Spleen (tissue), 11 donors: ENCODE measurements around the gene OR8A1. TPM values are rescaled to one million over a fixed set of nuclear protein-coding genes. Genes with fewer than 3 reads are reported as not detected.

Source experiments
- DNase-seq: peaks from one replicate; pipeline ENCODE4 v3.0.0-alpha.2; 2020
- H3K27ac ChIP-seq, 8 donors: fragments of 200-600 bp; sonication (generic) in 7 of 8; 1 replicate in 4 of 8; 2 replicates in 4 of 8; pipeline versions ENCODE4 v1.5.0 to v1.8.0; 2016 to 2021; ENCODE audit warnings: inconsistent platforms in 4 of 8, mild to moderate bottlenecking in 4 of 8, moderate library complexity in 1 of 8
- H3K27me3 ChIP-seq, 7 donors: fragments of 200-600 bp; sonication (generic) in 6 of 7; replicated peaks in 1 of 7; 1 replicate in 4 of 7; 2 replicates in 3 of 7; pipeline versions ENCODE4 v1.5.0 to v1.8.0; 2016 to 2021; ENCODE audit warnings: inconsistent platforms in 3 of 7, mild to moderate bottlenecking in 1 of 7
- H3K36me3 ChIP-seq, 6 donors: fragments of 200-600 bp; sonication (generic) in 5 of 6; 1 replicate in 4 of 6; 2 replicates in 2 of 6; pipeline versions ENCODE4 v1.5.0 to v1.8.0; 2016 to 2021; ENCODE audit warnings: inconsistent platforms in 2 of 6
- H3K4me1 ChIP-seq, 6 donors: fragments of 200-600 bp; sonication (generic) in 5 of 6; 1 replicate in 3 of 6; 2 replicates in 3 of 6; pipeline versions ENCODE4 v1.5.0 to v1.8.0; 2016 to 2021; ENCODE audit warnings: inconsistent platforms in 3 of 6
- H3K4me3 ChIP-seq, 8 donors: fragments of 200-600 bp; sonication (generic) in 7 of 8; 1 replicate in 4 of 8; 2 replicates in 4 of 8; pipeline versions ENCODE4 v1.5.0 to v1.8.0; 2016 to 2021; ENCODE audit warnings: inconsistent platforms in 4 of 8, mild to moderate bottlenecking in 4 of 8, moderate library complexity in 2 of 8
- H3K9me3 ChIP-seq, 8 donors: fragments of 200-600 bp; sonication (generic) in 7 of 8; 1 replicate in 4 of 8; 2 replicates in 4 of 8; pipeline versions ENCODE4 v1.5.0 to v1.8.0; 2016 to 2021; ENCODE audit warnings: inconsistent platforms in 4 of 8
- CTCF ChIP-seq, 11 experiments: fragments of 200-600 bp in 7 of 11; fragments of 450-650 bp in 4 of 11; sonication (generic) in 4 of 11; IDR thresholded peaks in 8 of 11; conservative IDR thresholded peaks in 3 of 11; 1 replicate in 7 of 11; 2 replicates in 4 of 11; pipeline versions ENCODE4 v1.4.0 to v1.8.0; 2016 to 2021; ENCODE audit warnings: antibody characterized with exemption in 11 of 11, inconsistent platforms in 4 of 11, mild to moderate bottlenecking in 1 of 11
- POLR2A ChIP-seq, 3 donors: fragments of 450-650 bp; IDR thresholded peaks; one replicate each; pipeline ENCODE4 v1.5.1; 2017; ENCODE audit warnings: antibody characterized with exemption in 3 of 3, mild to moderate bottlenecking in 1 of 3
- POLR2AphosphoS5 ChIP-seq, 3 donors: sonication (generic); formaldehyde crosslinking; IDR thresholded peaks; one replicate each; pipeline ENCODE4 v1.5.1; 2017; ENCODE audit warnings: antibody characterized with exemption in 3 of 3
- WGBS, 5 donors: extraction: QIAGEN DNeasy Blood & Tissue Kit in 3 of 5; methylation state at CpG; one replicate each; pipeline versions ENCODE4 v1.1.5 to v1.1.7; 2013 to 2018; 5-methylcytosine and 5-hydroxymethylcytosine counted together
- intact Hi-C: fragments of 100-400 bp; cut with DNase I; formaldehyde crosslinking; loops from one replicate; pipeline ENCODE4 v1.15.0; 2023; ENCODE audit warnings: low total_unique reads
- polyA plus RNA-seq, 3 donors: library from polyadenylated mRNA; stranded (reverse); fragments of 200-250 nt; gene quantifications; one replicate each; pipeline ENCODE4 v1.2.1, GENCODE V29; 2013
- total RNA-seq, 7 donors: library from RNA; depleted of rRNA in 3 of 7; stranded (reverse); fragments of >200 nt in 3 of 7; fragmentation: NEBNext Ultra II Directional in 4 of 7; extraction: Animal tissue kit (Norgen Biotek cat#: 25700) in 4 of 7; gene quantifications; one replicate each; pipeline versions ENCODE4 v1.1.0 to v1.2.1, GENCODE V29; 2016 to 2021
- donor health status: healthy with polysubstance abuse.
- donor health status: DM: no; HTN: no; CAD: no; lungs with moderate emphysema.
- donor health status: DM: no; HTN: no; CAD: no.
- donor health status: Bipolar disorder and iron deficiency.
- donor health status: healthy.
- donor health status: DM: no; HTN: no; CAD: no.
- donor health status: DM: yes; HTN: yes; CAD: no.

Gene OR8A1
- total and polyA plus RNA-seq, 10 donors: not detected

- Histone ChIP-seq H3K27ac (no peak overlapping the region), H3K4me1 (no peaks in the 10 kb centered on the region), H3K9me3 (no peaks in the 10 kb centered on the region), H3K4me3 (no peak overlapping the region), H3K36me3 (no peaks in the 10 kb centered on the region), H3K27me3 (peaks cover 0 to 14% (median 0%) of the 10 kb centered on the region in 7 donors)
- intact Hi-C loops: no loop called here
- no peak for TF ChIP-seq POLR2A (IDR thresholded peaks at IDR 0.05)
- TF ChIP-seq CTCF (IDR thresholded peaks at IDR 0.05 in 8 of 11, conservative IDR thresholded peaks at IDR 0.05 in 3 of 11): no peak
- no peak for TF ChIP-seq POLR2AphosphoS5 (IDR thresholded peaks at IDR 0.05)
- 61 to 72% (median 70%) methylated on average over 6 of the region's 6 CpGs for WGBS, 5 donors
- DNase-seq: no peak
These were observed 26.7 kb upstream of the OR8A1 start for GRCh38 chr11:124543145-124543544.

GRCh38 chr11:124543554-124543953 lies 26.2 kb upstream of the OR8A1 start, which contains the start of gene OR8B12:
TSS of gene OR8B12 (minus strand) at chr11:124543654. CDS start at chr11:124543654, 0 bp downstream.
- Histone ChIP-seq H3K36me3 (no peaks in the 10 kb centered on the region), H3K27me3 (peaks cover 0 to 17% (median 0%) of the 10 kb centered on the region in 7 donors), H3K27ac (no peak within 1 kb of the TSS), H3K9me3 (no peaks in the 10 kb centered on the region), H3K4me1 (no peaks in the 10 kb centered on the region), H3K4me3 (no peak within 1 kb of the TSS)
- 80 to 92% (median 83%) methylated on average over 5 of the region's 5 CpGs for WGBS, 5 donors
- TF ChIP-seq CTCF (IDR thresholded peaks at IDR 0.05 in 8 of 11, conservative IDR thresholded peaks at IDR 0.05 in 3 of 11) (no peak), POLR2AphosphoS5 (IDR thresholded peaks at IDR 0.05) (no peak), POLR2A (IDR thresholded peaks at IDR 0.05) (no peak)
- intact Hi-C loops: no loop called here
- no peak for DNase-seq

- TF ChIP-seq CTCF (IDR thresholded peaks at IDR 0.05 in 8 of 11, conservative IDR thresholded peaks at IDR 0.05 in 3 of 11) (no peak), POLR2AphosphoS5 (IDR thresholded peaks at IDR 0.05) (no peak), POLR2A (IDR thresholded peaks at IDR 0.05) (no peak)
These were observed 18.6 kb upstream of the OR8A1 start for GRCh38 chr11:124551189-124551588.

GRCh38 chr11:124551987-124552386 lies 17.8 kb upstream of the OR8A1 start:
- Histone ChIP-seq H3K27ac (no peak overlapping the region), H3K27me3 (peaks cover 0 to 3% (median 0%) of the 10 kb centered on the region in 7 donors), H3K9me3 (peaks cover 0 to 6% (median 1%) of the 10 kb centered on the region in 8 donors), H3K4me1 (no peaks in the 10 kb centered on the region), H3K4me3 (no peak overlapping the region), H3K36me3 (no peaks in the 10 kb centered on the region)
- WGBS, 5 donors: 75 to 93% (median 83%) methylated on average over 4 of the region's 4 CpGs
- intact Hi-C loops: no loop called here
- no peak for DNase-seq
- TF ChIP-seq POLR2A (IDR thresholded peaks at IDR 0.05): no peak
- TF ChIP-seq CTCF (IDR thresholded peaks at IDR 0.05 in 8 of 11, conservative IDR thresholded peaks at IDR 0.05 in 3 of 11): no peak
- no peak for TF ChIP-seq POLR2AphosphoS5 (IDR thresholded peaks at IDR 0.05)

More at GRCh38 chr11:124551189-124551588, 18.6 kb upstream of the OR8A1 start:
- H3K27me3 ChIP-seq: peaks cover 0 to 3% (median 0%) of the 10 kb centered on the region in 7 donors
- H3K4me3 ChIP-seq: no peak overlapping the region
- no peak overlapping the region for H3K27ac ChIP-seq
- no peaks in the 10 kb centered on the region for H3K36me3 ChIP-seq
- WGBS, 5 donors: 81 to 92% (median 89%) methylated on average over 6 of the region's 6 CpGs
- intact Hi-C loops: no loop called here
- H3K9me3 ChIP-seq: peaks cover 0 to 6% (median 1%) of the 10 kb centered on the region in 8 donors
- no peaks in the 10 kb centered on the region for H3K4me1 ChIP-seq
- DNase-seq: no peak
